Mammary epithelial cell (primary cell): ENCODE data around the gene CHRNG.
A peak's percentile ranks its signal among the peaks of the same experiment; 100 is the strongest.

Experiments used
- CTCF ChIP-seq, 2 donors: IDR thresholded peaks in 1 of 2; conservative IDR thresholded peaks in 1 of 2; 2 replicates each; pipeline ENCODE4 v1.5.1; 2011 to 2012; ENCODE audit warnings: inconsistent platforms in 2 of 2, low read length in 2 of 2, mild to moderate bottlenecking in 2 of 2, control low read depth in 1 of 2, low read depth in 1 of 2; ENCODE audit not compliant: insufficient read depth in 1 of 2; ENCODE audit errors: extremely low read depth in 1 of 2
- EZH2 ChIP-seq: IDR thresholded peaks from 2 replicates; pipeline ENCODE4 v1.6.1; 2012; ENCODE audit warnings: low read length, inconsistent platforms, borderline replicate concordance

- no peak for TF ChIP-seq EZH2
- peak; percentile 35 to 58 for TF ChIP-seq CTCF (conservative IDR thresholded peaks at IDR 0.05 in 1 of 2, IDR thresholded peaks at IDR 0.05 in 1 of 2; ENCODE audit: extremely low read depth in 1 of 2, insufficient read depth in 1 of 2, low read depth in 1 of 2, low read length in 2 of 2)
These were observed 2.4 kb upstream of the CHRNG start for GRCh38 chr2:232537079-232537478.
